B cell (primary cell): ENCODE results near the gene VTI1A. TPM values are rescaled to one million over a fixed set of nuclear protein-coding genes. Genes with fewer than 3 reads are reported as not detected.
A peak's percentile ranks its signal among the peaks of the same experiment; 100 is the strongest.

Source experiments
- ATAC-seq: fragments of 200-7000 bp; cut with Tn5 transposase; one replicate; pipeline ENCODE4 v1.10.0; 2021; ENCODE audit warnings: low read depth, mild to moderate bottlenecking, moderate number of reproducible peaks, moderate library complexity
- CTCF ChIA-PET: fragments of 350-600 bp; sonication (Branson Sonifier 250); formaldehyde crosslinking; loops from one replicate; lab custom pipeline; 2021; ENCODE audit warnings: antibody characterized with exemption, inconsistent platforms; lab: Charles Lee
- POLR2A ChIA-PET: fragments of 350-600 bp; sonication (Branson Sonifier 250); formaldehyde crosslinking; loops from one replicate; lab custom pipeline; 2021; ENCODE audit warnings: antibody characterized with exemption; lab: Charles Lee
- DNase-seq: peaks from one replicate; pipeline ENCODE4 v3.0.0; 2013
- H2AFZ ChIP-seq: 2 replicates; pipeline ENCODE4 v1.6.1; 2012; ENCODE audit warnings: mild to moderate bottlenecking, low read depth, low read length; ENCODE audit not compliant: insufficient read depth, poor library complexity, severe bottlenecking
- H3K27ac ChIP-seq, 2 donors: 1 replicate in 1 of 2; 2 replicates in 1 of 2; pipeline ENCODE4 v1.5.1; 2012 to 2013; ENCODE audit warnings: low read length in 2 of 2, mild to moderate bottlenecking in 2 of 2, moderate library complexity in 1 of 2
- H3K27me3 ChIP-seq, 4 experiments: fragments of 200-600 bp in 1 of 4; sonication (generic) in 1 of 4; replicated peaks in 1 of 4; 1 replicate in 2 of 4; 2 replicates in 2 of 4; pipeline versions ENCODE4 v1.6.1 to v1.7.0; 2013 to 2016; ENCODE audit warnings: low read length in 3 of 4, mild to moderate bottlenecking in 2 of 4, mixed read lengths in 1 of 4, moderate library complexity in 1 of 4; ENCODE audit not compliant: insufficient read depth in 4 of 4, control insufficient read depth in 3 of 4; ENCODE audit errors: control extremely low read depth in 1 of 4
- H3K36me3 ChIP-seq, 2 experiments: replicated peaks in 1 of 2; 1 replicate in 1 of 2; 2 replicates in 1 of 2; pipeline versions ENCODE4 v1.6.1 to v1.7.1; 2013; ENCODE audit warnings: low read length in 1 of 2; ENCODE audit not compliant: insufficient read depth in 2 of 2, control insufficient read depth in 1 of 2; ENCODE audit errors: control extremely low read depth in 1 of 2, extremely low read depth in 1 of 2
- H3K4me1 ChIP-seq, 2 donors: fragments of 200-600 bp in 1 of 2; sonication (generic) in 1 of 2; 1 replicate in 1 of 2; 2 replicates in 1 of 2; pipeline versions ENCODE4 v1.5.1 to v1.6.1; 2013 to 2017; ENCODE audit warnings: low read length in 2 of 2; ENCODE audit not compliant: control insufficient read depth in 2 of 2, insufficient read depth in 2 of 2
- H3K4me2 ChIP-seq: replicated peaks from 2 replicates; pipeline ENCODE3; 2012; ENCODE audit warnings: mild to moderate bottlenecking, low read depth, low read length; ENCODE audit not compliant: poor library complexity, severe bottlenecking
- H3K4me3 ChIP-seq, 5 experiments: fragments of 200-600 bp in 1 of 5; sonication (generic) in 1 of 5; 1 replicate in 3 of 5; 2 replicates in 2 of 5; pipeline versions ENCODE4 v1.5.1 to v1.7.0; 2011 to 2016; ENCODE audit warnings: low read length in 4 of 5, mild to moderate bottlenecking in 4 of 5, low read depth in 2 of 5, control low read depth in 1 of 5, moderate library complexity in 1 of 5; ENCODE audit not compliant: insufficient read depth in 1 of 5; ENCODE audit errors: control extremely low read depth in 1 of 5, extremely low read depth in 1 of 5
- H3K79me2 ChIP-seq: fragments of 200-600 bp; sonication (generic); one replicate; pipeline ENCODE4 v1.6.0; 2016; ENCODE audit warnings: low read length; ENCODE audit not compliant: control insufficient read depth, insufficient read depth
- H3K9ac ChIP-seq: fragments of 200-600 bp; sonication (generic); 2 replicates; pipeline ENCODE4 v1.6.1; 2017; ENCODE audit warnings: mild to moderate bottlenecking, low read length, moderate library complexity
- H3K9me3 ChIP-seq, 3 donors: one replicate each; pipeline versions ENCODE4 v1.6.1 to v1.7.1; 2013; ENCODE audit warnings: low read length in 2 of 3; ENCODE audit not compliant: control insufficient read depth in 2 of 3, insufficient read depth in 1 of 3; ENCODE audit errors: control extremely low read depth in 1 of 3
- H4K20me1 ChIP-seq: 2 replicates; pipeline ENCODE4 v1.6.0; 2012; ENCODE audit warnings: mild to moderate bottlenecking, low read length; ENCODE audit not compliant: insufficient read depth, control insufficient read depth, poor library complexity, severe bottlenecking
- H3K27ac Mint-ChIP-seq: one replicate; pipeline ENCODE4 v1.8.0; 2021; ENCODE audit warnings: mixed read lengths
- H3K27me3 Mint-ChIP-seq: one replicate; pipeline ENCODE4 v1.8.0; 2021; ENCODE audit warnings: mixed read lengths
- H3K4me1 Mint-ChIP-seq: one replicate; pipeline ENCODE4 v1.8.0; 2021; ENCODE audit warnings: mixed read lengths
- H3K4me3 Mint-ChIP-seq: one replicate; pipeline ENCODE4 v1.8.0; 2021; ENCODE audit warnings: mixed read lengths
- H3K9me3 Mint-ChIP-seq: one replicate; pipeline ENCODE4 v1.8.0; 2022; ENCODE audit warnings: mixed read lengths; ENCODE audit not compliant: insufficient read depth
- EZH2 ChIP-seq: IDR thresholded peaks from 2 replicates; pipeline ENCODE4 v1.6.1; 2012; ENCODE audit warnings: borderline replicate concordance, low read depth, mild to moderate bottlenecking, moderate library complexity, low read length; ENCODE audit not compliant: insufficient read depth, poor library complexity, severe bottlenecking
- WGBS: methylation state at CpG from one replicate; pipeline ENCODE4 v1.1.5; 2013; ENCODE audit warnings: missing lambda C conversion rate; ENCODE audit not compliant: insufficient coverage; 5-methylcytosine and 5-hydroxymethylcytosine counted together
- intact Hi-C: fragments of 100-400 bp; cut with micrococcal nuclease; formaldehyde crosslinking; loops from one replicate; pipeline ENCODE4 v1.10.0; 2022
- polyA plus RNA-seq: library from polyadenylated mRNA; depleted of rRNA; stranded (reverse); fragments of >200 nt; gene quantifications from 2 replicates; pipeline ENCODE4 v1.2.3, GENCODE V29; 2012
- total RNA-seq, 2 donors: library from RNA; stranded (reverse); fragments of 120-200 nt in 1 of 2; gene quantifications; 1 replicate in 1 of 2; 2 replicates in 1 of 2; pipeline versions ENCODE4 v1.2.3 to v1.2.4, GENCODE V29; 2013 to 2022
- TF ChIP-seq, protein P1 (sequence below): fragments of 200-600 bp; IDR thresholded peaks from one replicate; pipeline ENCODE4 v1.8.0; 2022; ENCODE audit warnings: antibody characterized with exemption, mild to moderate bottlenecking

The VTI1A gene
- total and polyA plus RNA-seq, 2 donors (not counting 1 experiment from before 2014, with no cell fraction given), result 20.0 to 84.1 TPM

DNA sequence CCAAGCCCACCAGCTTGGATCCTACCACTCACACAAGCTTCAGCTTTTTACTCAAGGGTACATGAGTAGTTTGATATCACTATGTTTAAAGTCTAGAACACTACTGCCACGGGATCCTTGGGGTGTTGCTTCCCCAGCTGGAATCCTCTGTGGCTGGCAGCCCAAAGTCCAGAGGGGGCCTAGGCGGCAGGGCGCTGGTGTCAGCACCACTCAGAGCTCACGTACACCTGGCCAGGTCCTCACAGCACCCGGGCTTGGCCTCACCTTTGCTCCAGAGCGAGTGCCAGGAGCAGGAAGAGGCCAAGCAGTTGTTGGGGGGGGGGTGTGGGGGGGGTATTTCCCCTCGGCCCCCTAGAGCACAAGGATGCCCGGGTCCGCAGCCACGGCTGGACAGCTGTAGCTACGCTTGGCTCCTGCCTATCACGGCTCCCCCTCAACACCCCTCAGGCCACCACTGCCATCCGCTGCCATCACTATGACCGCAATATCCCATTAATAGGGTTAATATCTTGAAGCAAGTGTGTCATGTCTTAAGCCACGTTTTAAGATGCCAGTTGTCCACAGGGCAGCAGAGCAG is 17.3 kb upstream of the VTI1A start:
- H3K4me2 ChIP-seq, result no peak overlapping the region
- intact Hi-C loops, result loop anchor here (10.0 kb wide), 1 partner anchor 115 kb away; no protein-coding TSS in a partner anchor
- peak overlapping the region; percentile 26 to 71 for H3K27ac ChIP-seq
- H3K36me3 ChIP-seq, result peaks cover 5 to 76% of the 10 kb centered on the region in 2 experiments
- WGBS, result 92% methylated on average over 5 of the region's 15 CpGs
- no peak overlapping the region for H3K9ac ChIP-seq
- H3K4me3 ChIP-seq, result no peak overlapping the region
- no peaks in the 10 kb centered on the region for H3K9me3 ChIP-seq
- no peaks in the 10 kb centered on the region for H3K27me3 ChIP-seq
- ATAC-seq, result no peak
- H3K79me2 ChIP-seq, result no peaks in the 10 kb centered on the region
- no peaks in the 10 kb centered on the region for H4K20me1 ChIP-seq
- H2AFZ ChIP-seq, result no peak overlapping the region
- ChIA-PET CTCF (interaction anchor here (0.5 kb wide), 1 partner anchor 1763 kb away, joined by 5 read pairs; no protein-coding TSS in a partner anchor), POLR2A (interaction anchor here (0.6 kb wide), 1 partner anchor 31 kb away, joined by 5 read pairs; no protein-coding TSS in a partner anchor)
- H3K9me3 Mint-ChIP-seq, result no peaks in the 10 kb centered on the region
- H3K27me3 Mint-ChIP-seq, result no peaks in the 10 kb centered on the region
- peaks cover 10% of the 10 kb centered on the region for H3K4me1 Mint-ChIP-seq
- peak overlapping the region; percentile 78 for H3K27ac Mint-ChIP-seq
- peaks cover 3 to 5% of the 10 kb centered on the region in 2 donors for H3K4me1 ChIP-seq
- TF ChIP-seq, protein P1, sequence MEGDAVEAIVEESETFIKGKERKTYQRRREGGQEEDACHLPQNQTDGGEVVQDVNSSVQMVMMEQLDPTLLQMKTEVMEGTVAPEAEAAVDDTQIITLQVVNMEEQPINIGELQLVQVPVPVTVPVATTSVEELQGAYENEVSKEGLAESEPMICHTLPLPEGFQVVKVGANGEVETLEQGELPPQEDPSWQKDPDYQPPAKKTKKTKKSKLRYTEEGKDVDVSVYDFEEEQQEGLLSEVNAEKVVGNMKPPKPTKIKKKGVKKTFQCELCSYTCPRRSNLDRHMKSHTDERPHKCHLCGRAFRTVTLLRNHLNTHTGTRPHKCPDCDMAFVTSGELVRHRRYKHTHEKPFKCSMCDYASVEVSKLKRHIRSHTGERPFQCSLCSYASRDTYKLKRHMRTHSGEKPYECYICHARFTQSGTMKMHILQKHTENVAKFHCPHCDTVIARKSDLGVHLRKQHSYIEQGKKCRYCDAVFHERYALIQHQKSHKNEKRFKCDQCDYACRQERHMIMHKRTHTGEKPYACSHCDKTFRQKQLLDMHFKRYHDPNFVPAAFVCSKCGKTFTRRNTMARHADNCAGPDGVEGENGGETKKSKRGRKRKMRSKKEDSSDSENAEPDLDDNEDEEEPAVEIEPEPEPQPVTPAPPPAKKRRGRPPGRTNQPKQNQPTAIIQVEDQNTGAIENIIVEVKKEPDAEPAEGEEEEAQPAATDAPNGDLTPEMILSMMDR, result no peak
- TF ChIP-seq EZH2, result no peak
- DNase-seq, result no peak
- no peak overlapping the region for H3K4me3 Mint-ChIP-seq

DNA sequence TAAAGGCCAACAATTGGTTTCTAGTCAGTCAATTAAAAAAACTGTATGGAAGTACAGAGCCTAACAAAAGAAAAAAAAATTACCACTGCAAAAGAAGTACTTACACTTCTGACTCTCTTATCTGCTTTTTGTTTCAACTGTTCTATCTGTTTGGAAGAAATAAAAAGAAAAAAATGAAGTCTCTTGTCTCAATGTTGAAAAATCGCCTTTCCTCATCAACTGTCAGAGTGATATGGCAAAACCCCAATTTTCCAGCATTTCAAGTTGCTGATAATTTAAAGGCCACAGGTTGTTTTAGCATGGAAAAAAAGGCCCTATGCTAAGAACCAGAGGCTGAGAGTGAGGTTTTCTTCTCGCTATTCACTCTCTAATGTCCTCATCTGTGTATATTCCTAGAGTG is 13.9 kb upstream of the VTI1A start:
- H3K4me1 Mint-ChIP-seq, result peaks cover 7% of the 10 kb centered on the region
- POLR2A ChIA-PET, result no interaction called here

More for the DNA sequence above, 13.9 kb upstream of the VTI1A start:
- ATAC-seq, result no peak
- no CpG with 5 or more reads among the region's 2 CpGs for WGBS
- intact Hi-C loops, result loop anchor here (10.0 kb wide), 1 partner anchor 118 kb away; no protein-coding TSS in a partner anchor
- Histone ChIP-seq H3K9me3 (no peaks in the 10 kb centered on the region), H4K20me1 (no peaks in the 10 kb centered on the region), H3K9ac (no peak overlapping the region), H3K27ac (no peak overlapping the region), H3K79me2 (no peaks in the 10 kb centered on the region), H3K36me3 (peaks cover 3 to 64% of the 10 kb centered on the region in 2 experiments), H3K4me1 (peaks cover 3 to 5% of the 10 kb centered on the region in 2 donors), H3K4me3 (no peak overlapping the region), H3K27me3 (no peaks in the 10 kb centered on the region), H2AFZ (no peak overlapping the region), H3K4me2 (no peak overlapping the region)
- CTCF ChIA-PET, result interaction anchor here (1.7 to 2.8 kb wide), 2 partner anchors 21 to 117 kb away, joined by 4 to 8 read pairs; no protein-coding TSS in a partner anchor
- Mint-ChIP-seq H3K4me3 (no peak overlapping the region), H3K9me3 (no peaks in the 10 kb centered on the region), H3K27me3 (no peaks in the 10 kb centered on the region), H3K27ac (no peak overlapping the region)
- TF ChIP-seq, protein P1, result no peak
- no peak for TF ChIP-seq EZH2
- DNase-seq, result no peak
